ENCODE measurements around the gene ABCA6.

The ABCA6 gene

GRCh38 chr17:69065113-69065512 is 76.6 kb downstream of the ABCA6 start:
- no peak overlapping the region for H3K4me3 ChIP-seq (ENCODE audit: low read depth, low read length)

GRCh38 chr17:69064476-69064875 is 77.2 kb downstream of the ABCA6 start:
- DNase-seq (ENCODE audit: low read depth): no peak
- no peak overlapping the region for H3K4me3 ChIP-seq (ENCODE audit: low read depth, low read length)
- TF ChIP-seq CTCF (conservative IDR thresholded peaks at IDR 0.05; ENCODE audit: low read depth, low read length): no peak

More at GRCh38 chr17:69065113-69065512, 76.6 kb downstream of the ABCA6 start:
- no peak for DNase-seq (ENCODE audit: low read depth)
- no peak for TF ChIP-seq CTCF (conservative IDR thresholded peaks at IDR 0.05; ENCODE audit: low read depth, low read length)

- TF ChIP-seq CTCF (conservative IDR thresholded peaks at IDR 0.05; ENCODE audit: low read depth, low read length): no peak
- H3K4me3 ChIP-seq (ENCODE audit: low read depth, low read length): no peak overlapping the region
- no peak for DNase-seq (ENCODE audit: low read depth)
These were observed 77.7 kb downstream of the ABCA6 start for GRCh38 chr17:69064001-69064400.

- TF ChIP-seq CTCF (conservative IDR thresholded peaks at IDR 0.05; ENCODE audit: low read depth, low read length): no peak
- DNase-seq (ENCODE audit: low read depth): peak; percentile 48
- H3K4me3 ChIP-seq (ENCODE audit: low read depth, low read length): no peak overlapping the region
These were observed 78.7 kb downstream of the ABCA6 start for GRCh38 chr17:69062860-69063581.

- no peak for TF ChIP-seq CTCF (conservative IDR thresholded peaks at IDR 0.05; ENCODE audit: low read depth, low read length)
- no peak overlapping the region for H3K4me3 ChIP-seq (ENCODE audit: low read depth, low read length)
- no peak for DNase-seq (ENCODE audit: low read depth)
These were observed 79.8 kb downstream of the ABCA6 start for GRCh38 chr17:69061721-69062556.

- no peak for TF ChIP-seq CTCF (conservative IDR thresholded peaks at IDR 0.05; ENCODE audit: low read depth, low read length)
- peak; percentile 96 for DNase-seq (ENCODE audit: low read depth)
- peak within 1 kb of the TSS; percentile 40 for H3K4me3 ChIP-seq (ENCODE audit: low read depth, low read length)
These were observed 80.9 kb downstream of the ABCA6 start, which contains the start of gene ABCA9 for GRCh38 chr17:69060822-69061221. Gene ABCA9, minus strand, starts transcription at chr17:69060927. Its CDS starts 9,801 bp downstream, at chr17:69051126.

All from choroid plexus epithelial cell (primary cell).